ENCODE measurements around the gene LRRC10B. TPM values are rescaled to one million over a fixed set of nuclear protein-coding genes. Genes with fewer than 3 reads are reported as not detected.
"Not testable (repeated sequence)": the region's sequence is repeated elsewhere in the genome, so short reads cannot be mapped to it uniquely, and the experiment has no call there.

The LRRC10B gene
- total RNA-seq, 1 donor = under 0.01 TPM

DNA sequence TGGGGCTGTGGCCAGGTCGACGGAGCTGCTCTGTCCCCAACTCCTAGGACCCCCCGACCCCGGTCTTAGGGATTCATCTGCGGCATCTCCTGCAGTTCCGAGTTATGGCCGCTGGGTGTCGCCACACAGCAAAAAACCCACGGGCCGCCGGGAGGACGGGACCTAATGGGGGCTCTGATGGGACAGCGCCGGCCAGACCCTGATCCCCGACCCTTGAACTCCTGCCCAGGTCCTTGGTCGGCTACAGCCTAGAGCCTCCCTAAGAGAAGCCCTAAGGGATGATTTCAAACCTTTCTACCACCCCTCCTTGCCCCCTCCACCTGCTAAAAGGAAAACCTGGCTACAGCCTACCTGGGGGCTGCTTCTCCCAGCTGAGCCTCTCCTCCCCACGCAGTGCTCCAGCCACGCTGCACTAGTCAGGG lies 30.8 kb upstream of the LRRC10B start:
- H3K4me2 ChIP-seq (ENCODE audit: insufficient read depth, low read length) = no peak overlapping the region
- H2AFZ ChIP-seq (ENCODE audit: low read length) = no peak overlapping the region
- H3K4me3 ChIP-seq (ENCODE audit: insufficient read depth, low read length) = no peak overlapping the region
- H3K9me3 ChIP-seq (ENCODE audit: low read depth, low read length) = no peaks in the 10 kb centered on the region
- H3K4me1 ChIP-seq (ENCODE audit: insufficient read depth, low read length) = peaks cover 15% of the 10 kb centered on the region
- H4K20me1 ChIP-seq (ENCODE audit: insufficient read depth, low read length) = peaks cover 12% of the 10 kb centered on the region
- no peak overlapping the region for H3K27ac ChIP-seq (ENCODE audit: low read depth, low read length)
- no peaks in the 10 kb centered on the region for H3K36me3 ChIP-seq (ENCODE audit: insufficient read depth, low read length)
- TF ChIP-seq, protein P1, sequence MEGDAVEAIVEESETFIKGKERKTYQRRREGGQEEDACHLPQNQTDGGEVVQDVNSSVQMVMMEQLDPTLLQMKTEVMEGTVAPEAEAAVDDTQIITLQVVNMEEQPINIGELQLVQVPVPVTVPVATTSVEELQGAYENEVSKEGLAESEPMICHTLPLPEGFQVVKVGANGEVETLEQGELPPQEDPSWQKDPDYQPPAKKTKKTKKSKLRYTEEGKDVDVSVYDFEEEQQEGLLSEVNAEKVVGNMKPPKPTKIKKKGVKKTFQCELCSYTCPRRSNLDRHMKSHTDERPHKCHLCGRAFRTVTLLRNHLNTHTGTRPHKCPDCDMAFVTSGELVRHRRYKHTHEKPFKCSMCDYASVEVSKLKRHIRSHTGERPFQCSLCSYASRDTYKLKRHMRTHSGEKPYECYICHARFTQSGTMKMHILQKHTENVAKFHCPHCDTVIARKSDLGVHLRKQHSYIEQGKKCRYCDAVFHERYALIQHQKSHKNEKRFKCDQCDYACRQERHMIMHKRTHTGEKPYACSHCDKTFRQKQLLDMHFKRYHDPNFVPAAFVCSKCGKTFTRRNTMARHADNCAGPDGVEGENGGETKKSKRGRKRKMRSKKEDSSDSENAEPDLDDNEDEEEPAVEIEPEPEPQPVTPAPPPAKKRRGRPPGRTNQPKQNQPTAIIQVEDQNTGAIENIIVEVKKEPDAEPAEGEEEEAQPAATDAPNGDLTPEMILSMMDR (IDR thresholded peaks at IDR 0.05; ENCODE audit: extremely low read depth, low read depth, low read length) = peak; percentile 80
- no peaks in the 10 kb centered on the region for H3K79me2 ChIP-seq (ENCODE audit: insufficient read depth, low read length)
- peak; percentile 89 for DNase-seq (ENCODE audit: insufficient read length, low spot score, missing footprints)
- peaks cover 11% of the 10 kb centered on the region for H3K27me3 ChIP-seq (ENCODE audit: insufficient read depth, low read length)

DNA sequence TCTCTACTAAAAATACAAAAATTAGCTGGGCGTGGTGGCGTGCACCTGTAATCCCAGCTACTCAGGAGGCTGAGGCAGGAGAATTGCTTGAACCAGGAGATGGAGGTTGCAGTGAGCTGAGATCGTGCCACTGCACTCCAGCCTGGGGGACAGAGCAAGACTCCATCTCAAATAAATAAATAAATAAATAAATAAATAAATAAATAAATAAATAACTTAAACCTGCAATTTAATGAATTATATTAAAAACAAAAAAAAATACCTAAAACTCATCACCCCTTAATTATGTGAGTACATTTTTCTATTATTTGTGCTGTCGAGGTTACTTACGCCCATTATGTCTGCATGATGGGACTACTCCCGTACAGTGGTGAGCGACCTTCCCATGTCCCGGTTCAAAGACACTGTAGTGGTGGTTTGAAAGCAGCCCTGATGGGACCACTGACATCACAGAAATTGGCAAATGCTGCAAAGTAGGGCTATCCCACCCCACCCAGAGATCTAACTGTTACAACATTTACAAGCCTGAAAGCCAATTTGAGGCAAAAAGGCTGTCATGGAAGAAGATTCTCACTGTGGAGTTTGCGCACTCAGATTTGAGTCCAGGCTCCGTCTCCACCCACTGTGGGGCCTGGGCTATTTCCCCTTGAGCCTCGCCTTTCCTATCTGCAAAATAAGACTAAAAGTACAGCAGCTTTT lies 29.0 kb upstream of the LRRC10B start:
- Histone ChIP-seq H4K20me1 (ENCODE audit: insufficient read depth, low read length) (peaks cover 12% of the 10 kb centered on the region), H3K27me3 (ENCODE audit: insufficient read depth, low read length) (peaks cover 11% of the 10 kb centered on the region)
- H3K27ac ChIP-seq (ENCODE audit: low read depth, low read length); DNase-seq (ENCODE audit: insufficient read length, low spot score, missing footprints); H3K4me3 ChIP-seq (ENCODE audit: insufficient read depth, low read length); H3K4me1 ChIP-seq (ENCODE audit: insufficient read depth, low read length); H3K36me3 ChIP-seq (ENCODE audit: insufficient read depth, low read length); H3K4me2 ChIP-seq (ENCODE audit: insufficient read depth, low read length); H3K9me3 ChIP-seq (ENCODE audit: low read depth, low read length); H2AFZ ChIP-seq (ENCODE audit: low read length); H3K79me2 ChIP-seq (ENCODE audit: insufficient read depth, low read length): not testable (repeated sequence)

DNA sequence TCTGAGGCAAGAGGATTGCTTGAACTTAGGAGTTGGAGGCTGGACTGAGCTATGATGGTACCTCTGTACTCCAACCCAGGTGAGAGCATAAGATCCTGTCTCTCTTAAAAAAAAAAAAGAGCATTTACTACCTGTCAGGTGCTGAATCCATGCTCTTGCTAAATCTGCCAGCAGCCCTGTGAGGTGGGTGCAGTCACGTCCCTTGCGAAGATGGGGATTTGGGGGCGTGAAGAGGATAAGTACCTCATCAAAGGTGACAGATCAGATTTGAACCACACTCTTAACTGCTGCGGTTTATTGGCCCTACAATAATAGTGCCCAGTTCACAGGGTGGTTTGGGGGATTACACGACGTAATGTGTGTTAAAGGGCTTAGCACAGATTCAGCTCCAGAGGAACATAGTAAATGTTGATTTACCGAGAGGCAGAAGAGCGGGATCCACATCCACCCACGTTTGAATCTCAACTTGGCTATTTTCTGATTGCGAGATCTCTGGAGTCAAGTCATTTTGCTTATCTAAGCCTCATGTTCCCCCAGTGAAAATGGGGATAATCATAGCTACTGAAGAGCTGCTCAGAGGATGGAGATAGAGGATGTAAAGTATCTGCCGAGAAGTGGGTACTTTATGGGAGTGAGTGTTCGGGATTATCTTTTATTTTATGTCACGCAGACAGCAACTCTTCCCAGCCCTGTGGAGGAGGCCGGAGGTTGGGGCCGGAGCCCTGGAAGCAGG lies 28.1 kb upstream of the LRRC10B start:
- Histone ChIP-seq H3K4me1 (ENCODE audit: insufficient read depth, low read length) (no peaks in the 10 kb centered on the region), H3K4me2 (ENCODE audit: insufficient read depth, low read length) (no peak overlapping the region), H3K4me3 (ENCODE audit: insufficient read depth, low read length) (no peak overlapping the region), H3K9me3 (ENCODE audit: low read depth, low read length) (no peaks in the 10 kb centered on the region), H2AFZ (ENCODE audit: low read length) (no peak overlapping the region), H3K36me3 (ENCODE audit: insufficient read depth, low read length) (no peaks in the 10 kb centered on the region), H3K79me2 (ENCODE audit: insufficient read depth, low read length) (no peaks in the 10 kb centered on the region), H4K20me1 (ENCODE audit: insufficient read depth, low read length) (peaks cover 12% of the 10 kb centered on the region), H3K27ac (ENCODE audit: low read depth, low read length) (no peak overlapping the region), H3K27me3 (ENCODE audit: insufficient read depth, low read length) (peaks cover 11% of the 10 kb centered on the region)
- TF ChIP-seq, protein P1 (IDR thresholded peaks at IDR 0.05; ENCODE audit: extremely low read depth, low read depth, low read length) = no peak
- DNase-seq (ENCODE audit: insufficient read length, low spot score, missing footprints) = peak; percentile 59

DNA sequence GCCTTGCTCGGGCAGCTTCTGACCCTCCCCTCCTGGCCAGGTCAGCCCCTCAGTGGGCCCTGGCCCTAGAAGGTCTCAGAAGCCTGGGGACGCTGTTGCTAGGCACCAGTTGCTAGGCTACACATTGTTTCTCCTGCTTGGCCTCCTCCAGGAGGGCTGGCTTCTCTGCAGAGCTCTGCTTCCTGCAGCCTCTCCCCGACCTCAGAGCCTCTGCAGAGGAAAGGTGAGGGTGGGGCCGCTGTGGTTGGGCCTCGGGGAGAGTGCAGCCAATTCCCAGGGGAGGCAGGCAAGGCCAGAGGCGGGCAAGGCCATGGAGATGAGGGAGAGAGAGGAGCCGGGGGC lies 27.6 kb upstream of the LRRC10B start:
- no peaks in the 10 kb centered on the region for H3K4me1 ChIP-seq (ENCODE audit: insufficient read depth, low read length)
- TF ChIP-seq, protein P1 (IDR thresholded peaks at IDR 0.05; ENCODE audit: extremely low read depth, low read depth, low read length) = no peak
- H3K4me3 ChIP-seq (ENCODE audit: insufficient read depth, low read length) = no peak overlapping the region
- H3K36me3 ChIP-seq (ENCODE audit: insufficient read depth, low read length) = no peaks in the 10 kb centered on the region
- no peak overlapping the region for H3K4me2 ChIP-seq (ENCODE audit: insufficient read depth, low read length)
- H3K27me3 ChIP-seq (ENCODE audit: insufficient read depth, low read length) = peaks cover 11% of the 10 kb centered on the region
- no peaks in the 10 kb centered on the region for H3K79me2 ChIP-seq (ENCODE audit: insufficient read depth, low read length)
- DNase-seq (ENCODE audit: insufficient read length, low spot score, missing footprints) = peak; percentile 85
- no peak overlapping the region for H3K27ac ChIP-seq (ENCODE audit: low read depth, low read length)
- H3K9me3 ChIP-seq (ENCODE audit: low read depth, low read length) = no peaks in the 10 kb centered on the region
- peaks cover 12% of the 10 kb centered on the region for H4K20me1 ChIP-seq (ENCODE audit: insufficient read depth, low read length)
- H2AFZ ChIP-seq (ENCODE audit: low read length) = no peak overlapping the region
